ENCODE measurements around the gene IL21R.

DNA sequence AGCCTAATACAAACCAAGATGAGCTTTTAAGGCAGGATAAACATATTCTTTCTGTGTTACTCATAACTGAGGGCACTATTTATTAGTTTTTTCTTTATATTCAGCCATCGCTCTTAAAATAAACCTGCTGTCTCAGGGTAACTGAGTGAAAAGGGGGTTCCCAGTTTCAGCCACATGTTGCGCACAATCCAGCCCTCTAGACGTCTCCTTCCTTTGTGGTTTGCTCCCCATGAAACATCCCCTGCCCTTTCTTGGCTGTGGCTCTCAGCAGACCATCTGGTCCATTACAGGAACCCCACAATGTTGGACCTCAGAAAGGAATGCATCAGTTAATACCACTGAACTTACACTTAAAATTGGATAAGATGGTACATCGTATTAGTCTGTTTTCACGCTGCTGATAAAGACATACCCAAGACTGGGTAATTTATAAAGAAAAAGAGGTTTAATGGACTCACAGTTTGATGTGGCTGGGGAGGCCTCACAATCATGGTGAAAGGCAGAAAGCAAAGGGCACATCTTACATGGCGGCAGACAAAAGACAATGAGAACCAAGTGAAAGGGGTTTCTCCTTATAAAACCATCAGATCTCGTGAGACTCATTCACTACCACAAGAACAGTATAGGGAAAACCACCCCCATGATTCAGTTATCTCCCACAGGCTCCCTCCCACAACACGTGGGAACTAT, 12.6 kb upstream of the IL21R start:
- no peak for TF ChIP-seq POLR2A (IDR thresholded peaks at IDR 0.05; ENCODE audit: low read depth, low read length)
- TF ChIP-seq CTCF (IDR thresholded peaks at IDR 0.05; ENCODE audit: extremely low read depth in 1 of 2, insufficient read depth in 1 of 2, low read depth in 1 of 2, low read length in 2 of 2): no peak
- no peak for TF ChIP-seq POLR2AphosphoS5 (IDR thresholded peaks at IDR 0.05; ENCODE audit: insufficient read depth, low read depth, low read length)
- TF ChIP-seq EZH2 (IDR thresholded peaks at IDR 0.05; ENCODE audit: borderline replicate concordance, low read depth, low read length, severe bottlenecking): no peak
- no peak for TF ChIP-seq FOS (IDR thresholded peaks at IDR 0.05; ENCODE audit: borderline replicate concordance, insufficient read depth, low read length)
- TF ChIP-seq JUN (IDR thresholded peaks at IDR 0.05; ENCODE audit: borderline replicate concordance, insufficient read depth, insufficient read length, low read depth): no peak
